ENCODE data around the gene CFAP77.

DNA sequence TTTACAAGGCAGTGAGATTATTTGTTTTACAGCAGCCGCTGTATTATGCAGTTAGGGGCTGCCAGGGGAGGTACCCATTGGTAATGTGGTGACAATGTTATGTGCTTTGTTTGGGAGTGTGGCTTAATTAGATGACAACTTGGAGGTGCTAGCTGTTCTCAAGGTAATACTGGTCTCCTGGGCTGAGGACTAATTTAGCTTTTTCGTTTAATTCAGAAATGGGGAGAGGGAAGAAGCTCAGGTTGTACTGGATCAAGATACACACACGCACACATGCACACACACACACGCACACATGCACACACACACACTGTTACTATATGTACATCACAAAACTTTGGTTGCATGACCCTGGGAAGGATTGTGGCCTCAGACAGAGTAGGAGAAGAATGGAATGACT lies 37.9 kb downstream of the CFAP77 start:
- TF ChIP-seq, protein P1, sequence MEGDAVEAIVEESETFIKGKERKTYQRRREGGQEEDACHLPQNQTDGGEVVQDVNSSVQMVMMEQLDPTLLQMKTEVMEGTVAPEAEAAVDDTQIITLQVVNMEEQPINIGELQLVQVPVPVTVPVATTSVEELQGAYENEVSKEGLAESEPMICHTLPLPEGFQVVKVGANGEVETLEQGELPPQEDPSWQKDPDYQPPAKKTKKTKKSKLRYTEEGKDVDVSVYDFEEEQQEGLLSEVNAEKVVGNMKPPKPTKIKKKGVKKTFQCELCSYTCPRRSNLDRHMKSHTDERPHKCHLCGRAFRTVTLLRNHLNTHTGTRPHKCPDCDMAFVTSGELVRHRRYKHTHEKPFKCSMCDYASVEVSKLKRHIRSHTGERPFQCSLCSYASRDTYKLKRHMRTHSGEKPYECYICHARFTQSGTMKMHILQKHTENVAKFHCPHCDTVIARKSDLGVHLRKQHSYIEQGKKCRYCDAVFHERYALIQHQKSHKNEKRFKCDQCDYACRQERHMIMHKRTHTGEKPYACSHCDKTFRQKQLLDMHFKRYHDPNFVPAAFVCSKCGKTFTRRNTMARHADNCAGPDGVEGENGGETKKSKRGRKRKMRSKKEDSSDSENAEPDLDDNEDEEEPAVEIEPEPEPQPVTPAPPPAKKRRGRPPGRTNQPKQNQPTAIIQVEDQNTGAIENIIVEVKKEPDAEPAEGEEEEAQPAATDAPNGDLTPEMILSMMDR (IDR thresholded peaks at IDR 0.05), result no peak
- TF ChIP-seq POLR2AphosphoS5 (IDR thresholded peaks at IDR 0.05) (no peak), POLR2A (IDR thresholded peaks at IDR 0.05) (no peak)

Measured in prostate gland (tissue), 2 donors.